Measurements from ENCODE around the gene PCF11.

The PCF11 gene

GRCh38 chr11:83174008-83174407 lies 17.1 kb downstream of the PCF11 start:
- no peak for DNase-seq (ENCODE audit: extremely low read depth, low read depth)
- TF ChIP-seq, protein P1, sequence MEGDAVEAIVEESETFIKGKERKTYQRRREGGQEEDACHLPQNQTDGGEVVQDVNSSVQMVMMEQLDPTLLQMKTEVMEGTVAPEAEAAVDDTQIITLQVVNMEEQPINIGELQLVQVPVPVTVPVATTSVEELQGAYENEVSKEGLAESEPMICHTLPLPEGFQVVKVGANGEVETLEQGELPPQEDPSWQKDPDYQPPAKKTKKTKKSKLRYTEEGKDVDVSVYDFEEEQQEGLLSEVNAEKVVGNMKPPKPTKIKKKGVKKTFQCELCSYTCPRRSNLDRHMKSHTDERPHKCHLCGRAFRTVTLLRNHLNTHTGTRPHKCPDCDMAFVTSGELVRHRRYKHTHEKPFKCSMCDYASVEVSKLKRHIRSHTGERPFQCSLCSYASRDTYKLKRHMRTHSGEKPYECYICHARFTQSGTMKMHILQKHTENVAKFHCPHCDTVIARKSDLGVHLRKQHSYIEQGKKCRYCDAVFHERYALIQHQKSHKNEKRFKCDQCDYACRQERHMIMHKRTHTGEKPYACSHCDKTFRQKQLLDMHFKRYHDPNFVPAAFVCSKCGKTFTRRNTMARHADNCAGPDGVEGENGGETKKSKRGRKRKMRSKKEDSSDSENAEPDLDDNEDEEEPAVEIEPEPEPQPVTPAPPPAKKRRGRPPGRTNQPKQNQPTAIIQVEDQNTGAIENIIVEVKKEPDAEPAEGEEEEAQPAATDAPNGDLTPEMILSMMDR (IDR thresholded peaks at IDR 0.05; ENCODE audit: low read depth, low read length) = no peak

- TF ChIP-seq, protein P1 (IDR thresholded peaks at IDR 0.05; ENCODE audit: low read depth, low read length) = no peak
- no peak for DNase-seq (ENCODE audit: extremely low read depth, low read depth)
Measured at GRCh38 chr11:83175815-83176214, 18.9 kb downstream of the PCF11 start.

GRCh38 chr11:83181815-83182214 lies 24.9 kb downstream of the PCF11 start:
- TF ChIP-seq, protein P1 (IDR thresholded peaks at IDR 0.05; ENCODE audit: low read depth, low read length) = no peak
- DNase-seq (ENCODE audit: extremely low read depth, low read depth) = no peak

DNA sequence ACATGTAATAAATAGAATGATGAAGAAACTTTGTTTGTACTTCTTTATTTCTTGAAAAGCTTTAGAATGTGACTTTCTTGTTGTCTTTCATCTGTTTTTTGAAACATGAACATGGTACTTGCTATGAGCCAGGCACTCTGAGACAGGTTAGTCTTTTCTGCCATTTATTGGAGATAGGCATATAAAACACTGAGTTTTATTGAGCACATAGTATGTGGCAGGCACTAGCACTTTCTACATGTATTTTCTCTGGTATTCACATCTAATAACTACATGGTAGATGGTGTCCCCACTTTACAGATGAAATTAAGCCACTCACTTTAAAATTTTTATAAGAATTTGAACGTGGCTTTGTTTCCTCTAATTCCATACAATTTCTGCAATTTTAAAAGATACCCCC lies 28.8 kb downstream of the PCF11 start:
- DNase-seq (ENCODE audit: extremely low read depth, low read depth) = no peak
- TF ChIP-seq, protein P1 (IDR thresholded peaks at IDR 0.05; ENCODE audit: low read depth, low read length) = no peak

DNA sequence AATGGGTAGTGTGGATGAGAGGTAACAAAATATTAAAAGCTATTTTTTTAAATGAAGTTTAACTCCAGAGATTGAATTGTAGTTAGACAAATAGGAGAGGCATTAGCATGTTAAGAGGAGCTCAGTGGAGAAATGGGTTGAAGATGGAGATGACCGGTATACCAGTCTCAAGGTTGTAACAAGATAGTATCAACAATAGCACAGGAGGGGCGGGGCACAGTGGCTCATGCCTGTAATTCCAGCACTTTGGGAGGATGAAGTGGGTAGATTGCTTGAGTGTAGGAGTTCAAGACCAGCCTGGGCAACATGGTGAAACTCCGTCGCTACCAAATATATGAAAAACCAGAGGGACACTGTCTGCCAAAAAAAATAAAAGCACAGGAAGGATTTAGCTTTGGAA lies 30.5 kb downstream of the PCF11 start:
- DNase-seq (ENCODE audit: extremely low read depth, low read depth) = no peak
- TF ChIP-seq, protein P1 (IDR thresholded peaks at IDR 0.05; ENCODE audit: low read depth, low read length) = no peak

DNA sequence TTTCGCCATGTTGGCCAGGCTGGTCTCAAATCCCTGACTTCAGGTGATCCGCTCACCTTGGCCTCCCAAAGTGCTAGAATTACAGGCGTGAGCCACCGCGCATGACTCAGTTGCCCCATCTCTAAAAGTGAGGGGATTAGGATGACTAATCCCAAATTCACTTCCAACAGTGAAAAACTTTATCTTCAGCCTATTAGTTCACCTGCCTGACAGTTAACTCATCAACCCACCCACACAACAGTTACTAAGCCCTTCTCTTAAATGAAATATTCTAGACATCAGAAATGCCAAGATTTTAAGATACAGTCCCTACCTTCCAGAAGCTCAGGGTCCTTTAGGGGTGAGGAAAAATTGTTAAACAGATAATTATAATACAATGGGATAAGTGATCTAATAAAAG lies 34.6 kb downstream of the PCF11 start:
- DNase-seq (ENCODE audit: extremely low read depth, low read depth) = no peak
- TF ChIP-seq, protein P1 (IDR thresholded peaks at IDR 0.05; ENCODE audit: low read depth, low read length) = no peak

DNA sequence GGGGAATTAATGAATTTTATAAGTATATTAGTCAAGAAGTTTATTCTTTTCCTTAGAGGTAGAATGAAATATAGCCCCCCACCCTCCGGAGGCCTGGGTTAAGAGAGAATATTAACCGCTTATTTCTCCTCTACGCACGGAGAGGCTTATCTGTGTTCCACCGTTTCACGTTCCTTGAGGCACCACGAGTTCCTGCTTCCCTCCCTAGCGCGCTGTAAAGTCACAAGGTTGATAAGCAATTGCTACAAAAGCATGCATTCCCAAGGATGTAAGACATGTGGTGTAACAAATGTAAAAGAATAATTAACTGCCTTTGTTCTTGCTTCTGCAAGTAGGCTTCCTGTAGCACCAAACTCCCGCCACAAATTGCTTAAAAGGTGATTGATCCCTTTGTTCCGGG lies 35.1 kb downstream of the PCF11 start:
- TF ChIP-seq, protein P1 (IDR thresholded peaks at IDR 0.05; ENCODE audit: low read depth, low read length) = no peak
- DNase-seq (ENCODE audit: extremely low read depth, low read depth) = no peak
